Measurements from ENCODE around the gene ARHGAP6.

DNA sequence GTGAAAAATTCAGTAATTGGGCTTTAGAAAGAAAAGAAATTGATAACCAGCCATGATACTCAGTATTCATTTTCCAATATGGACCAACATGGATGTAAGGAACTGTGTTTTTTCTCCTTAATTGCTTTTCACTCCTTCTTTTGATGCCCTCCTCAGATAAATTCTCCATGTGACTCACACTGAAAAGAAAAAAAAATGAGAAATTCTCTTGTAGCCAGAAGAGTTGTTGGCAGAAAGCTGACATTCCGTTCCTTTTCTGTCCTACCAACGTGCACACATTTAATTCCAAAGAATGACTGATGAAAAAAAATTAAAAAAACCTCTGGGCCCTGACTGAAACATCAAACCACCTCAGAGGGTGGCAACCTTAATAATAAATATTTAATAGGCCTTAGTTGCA lies 219.4 kb downstream of the ARHGAP6 start:
- no peak for TF ChIP-seq POLR2A (IDR thresholded peaks at IDR 0.05)
- TF ChIP-seq, protein P1, sequence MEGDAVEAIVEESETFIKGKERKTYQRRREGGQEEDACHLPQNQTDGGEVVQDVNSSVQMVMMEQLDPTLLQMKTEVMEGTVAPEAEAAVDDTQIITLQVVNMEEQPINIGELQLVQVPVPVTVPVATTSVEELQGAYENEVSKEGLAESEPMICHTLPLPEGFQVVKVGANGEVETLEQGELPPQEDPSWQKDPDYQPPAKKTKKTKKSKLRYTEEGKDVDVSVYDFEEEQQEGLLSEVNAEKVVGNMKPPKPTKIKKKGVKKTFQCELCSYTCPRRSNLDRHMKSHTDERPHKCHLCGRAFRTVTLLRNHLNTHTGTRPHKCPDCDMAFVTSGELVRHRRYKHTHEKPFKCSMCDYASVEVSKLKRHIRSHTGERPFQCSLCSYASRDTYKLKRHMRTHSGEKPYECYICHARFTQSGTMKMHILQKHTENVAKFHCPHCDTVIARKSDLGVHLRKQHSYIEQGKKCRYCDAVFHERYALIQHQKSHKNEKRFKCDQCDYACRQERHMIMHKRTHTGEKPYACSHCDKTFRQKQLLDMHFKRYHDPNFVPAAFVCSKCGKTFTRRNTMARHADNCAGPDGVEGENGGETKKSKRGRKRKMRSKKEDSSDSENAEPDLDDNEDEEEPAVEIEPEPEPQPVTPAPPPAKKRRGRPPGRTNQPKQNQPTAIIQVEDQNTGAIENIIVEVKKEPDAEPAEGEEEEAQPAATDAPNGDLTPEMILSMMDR (IDR thresholded peaks at IDR 0.05) = no peak

Measured in uterus (tissue), 2 donors.